H1 (cell line): ENCODE results near the gene TMEM117. TPM values are rescaled to one million over a fixed set of nuclear protein-coding genes. Genes with fewer than 3 reads are reported as not detected.

Experiments used
- CBX5 ChIP-seq: fragments of 300-800, 300-1000 bp; sonication (generic); IDR thresholded peaks from 2 replicates; pipeline ENCODE4 v1.7.1; 2016; ENCODE audit warnings: antibody characterized with exemption, low read length, low read depth
- NRF1 ChIP-seq: IDR thresholded peaks from 2 replicates; pipeline ENCODE4 v1.6.1; 2011; ENCODE audit warnings: mild to moderate bottlenecking, low read depth, low read length, improper control_type of control experiment
- RAD21 ChIP-seq, 2 experiments: IDR thresholded peaks in 1 of 2; conservative IDR thresholded peaks in 1 of 2; 2 replicates each; pipeline ENCODE4 v1.6.1; 2011; ENCODE audit warnings: low read depth in 2 of 2, low read length in 2 of 2, improper control_type of control experiment in 1 of 2, inconsistent platforms in 1 of 2, mild to moderate bottlenecking in 1 of 2, moderate library complexity in 1 of 2
- SIRT6 ChIP-seq: IDR thresholded peaks from one replicate; pipeline ENCODE4 v1.7.1; 2012; ENCODE audit warnings: low read length, inconsistent platforms
- polyA plus RNA-seq, 7 experiments: library from polyadenylated mRNA; depleted of rRNA in 3 of 7; stranded (reverse) in 5 of 7; unstranded in 2 of 7; fragments of >200 nt in 5 of 7; fragments of 200-250 nt in 2 of 7; gene quantifications; 1 replicate in 5 of 7; 2 replicates in 1 of 7; 4 replicates in 1 of 7; pipeline versions ENCODE4 v1.2.1 to v1.2.3, GENCODE V29; 2011 to 2013; ENCODE audit warnings: missing spikeins in 2 of 7, mixed read lengths in 2 of 7
- total RNA-seq: library from RNA; stranded (reverse); fragmentation: NEBNext Ultra II Directional; extraction: Animal tissue kit (Norgen Biotek cat#: 25700); gene quantifications from 2 replicates; pipeline ENCODE4 v1.2.1, GENCODE V29; 2021

The TMEM117 gene
- total and polyA plus RNA-seq, 2 of the 8 experiments (the other 6 are each of a cell fraction or from before 2014, with no cell fraction given): 0.80 to 1.4 TPM

- TF ChIP-seq CBX5 (no peak), NRF1 (no peak), RAD21 (IDR thresholded peaks at IDR 0.05 in 1 of 2, conservative IDR thresholded peaks at IDR 0.05 in 1 of 2; ENCODE audit: low read depth in 2 of 2, low read length in 2 of 2) (no peak), SIRT6 (no peak)
Observed at GRCh38 chr12:44259890-44260289, 424.0 kb downstream of the TMEM117 start (continued).
